ENCODE data around the gene FZD4.

DNA sequence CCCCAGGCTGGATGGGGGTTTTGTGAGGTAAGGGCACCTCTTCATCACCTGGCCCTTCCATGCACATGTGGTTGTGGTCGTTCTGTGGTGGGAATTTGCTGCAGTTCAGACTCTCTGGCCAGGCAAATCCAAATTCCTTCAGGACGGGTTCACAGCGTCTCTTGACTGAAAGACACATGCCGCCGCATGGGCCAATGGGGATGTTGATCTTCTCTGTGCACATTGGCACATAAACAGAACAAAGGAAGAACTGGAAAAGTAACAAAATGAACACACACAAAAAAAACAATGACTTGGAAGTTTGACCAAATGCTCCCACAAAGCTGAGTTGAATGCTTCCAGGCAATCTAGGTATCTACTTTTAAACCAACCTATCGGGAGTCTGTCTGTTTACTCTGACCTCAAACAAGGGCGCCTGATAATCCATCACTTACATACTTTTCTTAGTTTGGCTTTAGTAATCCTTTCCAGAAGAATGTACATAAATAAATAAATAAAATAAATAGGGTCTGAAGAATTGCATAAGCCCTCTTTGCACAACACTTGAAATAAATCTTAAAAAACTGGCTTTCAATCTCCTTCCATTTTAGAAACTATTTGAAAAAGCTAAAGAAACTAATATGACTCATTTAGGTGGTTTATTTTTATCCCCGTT is 2.8 kb downstream of the FZD4 start:
- TF ChIP-seq, protein P1, sequence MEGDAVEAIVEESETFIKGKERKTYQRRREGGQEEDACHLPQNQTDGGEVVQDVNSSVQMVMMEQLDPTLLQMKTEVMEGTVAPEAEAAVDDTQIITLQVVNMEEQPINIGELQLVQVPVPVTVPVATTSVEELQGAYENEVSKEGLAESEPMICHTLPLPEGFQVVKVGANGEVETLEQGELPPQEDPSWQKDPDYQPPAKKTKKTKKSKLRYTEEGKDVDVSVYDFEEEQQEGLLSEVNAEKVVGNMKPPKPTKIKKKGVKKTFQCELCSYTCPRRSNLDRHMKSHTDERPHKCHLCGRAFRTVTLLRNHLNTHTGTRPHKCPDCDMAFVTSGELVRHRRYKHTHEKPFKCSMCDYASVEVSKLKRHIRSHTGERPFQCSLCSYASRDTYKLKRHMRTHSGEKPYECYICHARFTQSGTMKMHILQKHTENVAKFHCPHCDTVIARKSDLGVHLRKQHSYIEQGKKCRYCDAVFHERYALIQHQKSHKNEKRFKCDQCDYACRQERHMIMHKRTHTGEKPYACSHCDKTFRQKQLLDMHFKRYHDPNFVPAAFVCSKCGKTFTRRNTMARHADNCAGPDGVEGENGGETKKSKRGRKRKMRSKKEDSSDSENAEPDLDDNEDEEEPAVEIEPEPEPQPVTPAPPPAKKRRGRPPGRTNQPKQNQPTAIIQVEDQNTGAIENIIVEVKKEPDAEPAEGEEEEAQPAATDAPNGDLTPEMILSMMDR (IDR thresholded peaks at IDR 0.05) = no peak
- TF ChIP-seq POLR2AphosphoS5 (IDR thresholded peaks at IDR 0.05; ENCODE audit: insufficient read depth in 1 of 2, low read depth in 1 of 2) = no peak
